ENCODE data around the gene WDR18.

The WDR18 gene

GRCh38 chr19:960601-960938 is 23.6 kb upstream of the WDR18 start:
- H3K4me1 ChIP-seq (ENCODE audit: control insufficient read depth, insufficient read depth, low read length), result peaks cover 29% of the 10 kb centered on the region
- H3K36me3 ChIP-seq (ENCODE audit: control insufficient read depth, insufficient read depth, low read length), result peaks cover 48% of the 10 kb centered on the region

GRCh38 chr19:961866-962620 is 22.1 kb upstream of the WDR18 start:
- H3K36me3 ChIP-seq (ENCODE audit: control insufficient read depth, insufficient read depth, low read length), result peaks cover 56% of the 10 kb centered on the region
- H3K4me3 ChIP-seq (ENCODE audit: low read depth, low read length), result no peak overlapping the region
- no peak overlapping the region for H3K9ac ChIP-seq (ENCODE audit: low read length)
- peaks cover 17% of the 10 kb centered on the region; the same call in 1 of the 2 replicates for H3K4me1 ChIP-seq (ENCODE audit: control insufficient read depth, insufficient read depth, low read length)
- H3K27ac ChIP-seq (ENCODE audit: low read depth, low read length), result no peak overlapping the region
- H3K9me3 ChIP-seq (ENCODE audit: control insufficient read depth, insufficient read depth, low read depth, low read length), result peaks cover 11% of the 10 kb centered on the region; the same call in 1 of the 2 replicates
- no peaks in the 10 kb centered on the region for H3K27me3 ChIP-seq (ENCODE audit: control insufficient read depth, insufficient read depth, low read length)

More at GRCh38 chr19:960601-960938, 23.6 kb upstream of the WDR18 start:
- Histone ChIP-seq H3K9ac (ENCODE audit: low read length) (no peak overlapping the region), H3K27me3 (ENCODE audit: control insufficient read depth, insufficient read depth, low read length) (no peaks in the 10 kb centered on the region), H3K9me3 (ENCODE audit: control insufficient read depth, insufficient read depth, low read depth, low read length) (peaks cover 8% of the 10 kb centered on the region; the same call in 1 of the 2 replicates), H3K27ac (ENCODE audit: low read depth, low read length) (no peak overlapping the region), H3K4me3 (ENCODE audit: low read depth, low read length) (no peak overlapping the region)

GRCh38 chr19:962683-963400 is 21.3 kb upstream of the WDR18 start:
- no peak overlapping the region for H3K9ac ChIP-seq (ENCODE audit: low read length)
- no peaks in the 10 kb centered on the region for H3K27me3 ChIP-seq (ENCODE audit: control insufficient read depth, insufficient read depth, low read length)
- H3K4me3 ChIP-seq (ENCODE audit: low read depth, low read length), result no peak overlapping the region
- peaks cover 13% of the 10 kb centered on the region; the same call in 1 of the 2 replicates for H3K4me1 ChIP-seq (ENCODE audit: control insufficient read depth, insufficient read depth, low read length)
- H3K36me3 ChIP-seq (ENCODE audit: control insufficient read depth, insufficient read depth, low read length), result peaks cover 62% of the 10 kb centered on the region
- no peak overlapping the region for H3K27ac ChIP-seq (ENCODE audit: low read depth, low read length)
- H3K9me3 ChIP-seq (ENCODE audit: control insufficient read depth, insufficient read depth, low read depth, low read length), result peaks cover 11% of the 10 kb centered on the region; the same call in 1 of the 2 replicates

- H3K9ac ChIP-seq (ENCODE audit: low read length), result no peak overlapping the region
- H3K4me1 ChIP-seq (ENCODE audit: control insufficient read depth, insufficient read depth, low read length), result peaks cover 13% of the 10 kb centered on the region; the same call in 1 of the 2 replicates
- H3K9me3 ChIP-seq (ENCODE audit: control insufficient read depth, insufficient read depth, low read depth, low read length), result peaks cover 11% of the 10 kb centered on the region; the same call in 1 of the 2 replicates
- no peaks in the 10 kb centered on the region for H3K27me3 ChIP-seq (ENCODE audit: control insufficient read depth, insufficient read depth, low read length)
- H3K4me3 ChIP-seq (ENCODE audit: low read depth, low read length), result no peak overlapping the region
- H3K27ac ChIP-seq (ENCODE audit: low read depth, low read length), result no peak overlapping the region
- peaks cover 67% of the 10 kb centered on the region for H3K36me3 ChIP-seq (ENCODE audit: control insufficient read depth, insufficient read depth, low read length)
These were observed 20.6 kb upstream of the WDR18 start for GRCh38 chr19:963486-963951.

GRCh38 chr19:964116-964520 is 20.0 kb upstream of the WDR18 start:
- Histone ChIP-seq H3K27me3 (ENCODE audit: control insufficient read depth, insufficient read depth, low read length) (no peaks in the 10 kb centered on the region), H3K4me1 (ENCODE audit: control insufficient read depth, insufficient read depth, low read length) (peaks cover 13% of the 10 kb centered on the region; the same call in 1 of the 2 replicates), H3K36me3 (ENCODE audit: control insufficient read depth, insufficient read depth, low read length) (peaks cover 69% of the 10 kb centered on the region), H3K4me3 (ENCODE audit: low read depth, low read length) (no peak overlapping the region), H3K9ac (ENCODE audit: low read length) (no peak overlapping the region), H3K27ac (ENCODE audit: low read depth, low read length) (no peak overlapping the region), H3K9me3 (ENCODE audit: control insufficient read depth, insufficient read depth, low read depth, low read length) (peaks cover 11% of the 10 kb centered on the region; the same call in 1 of the 2 replicates)

GRCh38 chr19:964761-965694 is 19.1 kb upstream of the WDR18 start:
- Histone ChIP-seq H3K9me3 (ENCODE audit: control insufficient read depth, insufficient read depth, low read depth, low read length) (peaks cover 11% of the 10 kb centered on the region; the same call in 1 of the 2 replicates), H3K36me3 (ENCODE audit: control insufficient read depth, insufficient read depth, low read length) (peaks cover 71% of the 10 kb centered on the region), H3K4me3 (ENCODE audit: low read depth, low read length) (no peak overlapping the region), H3K9ac (ENCODE audit: low read length) (no peak overlapping the region), H3K27me3 (ENCODE audit: control insufficient read depth, insufficient read depth, low read length) (no peaks in the 10 kb centered on the region), H3K27ac (ENCODE audit: low read depth, low read length) (no peak overlapping the region), H3K4me1 (ENCODE audit: control insufficient read depth, insufficient read depth, low read length) (peaks cover 10% of the 10 kb centered on the region; the same call in 1 of the 2 replicates)

GRCh38 chr19:966485-967088 is 17.6 kb upstream of the WDR18 start:
- Histone ChIP-seq H3K27me3 (ENCODE audit: control insufficient read depth, insufficient read depth, low read length) (no peaks in the 10 kb centered on the region), H3K27ac (ENCODE audit: low read depth, low read length) (no peak overlapping the region), H3K9ac (ENCODE audit: low read length) (no peak overlapping the region), H3K4me1 (ENCODE audit: control insufficient read depth, insufficient read depth, low read length) (peaks cover 10% of the 10 kb centered on the region; the same call in 1 of the 2 replicates), H3K9me3 (ENCODE audit: control insufficient read depth, insufficient read depth, low read depth, low read length) (peaks cover 16% of the 10 kb centered on the region), H3K36me3 (ENCODE audit: control insufficient read depth, insufficient read depth, low read length) (peaks cover 76% of the 10 kb centered on the region), H3K4me3 (ENCODE audit: low read depth, low read length) (no peak overlapping the region)

- no peaks in the 10 kb centered on the region for H3K4me1 ChIP-seq (ENCODE audit: control insufficient read depth, insufficient read depth, low read length)
- H3K27ac ChIP-seq (ENCODE audit: low read depth, low read length), result no peak overlapping the region
- H3K9me3 ChIP-seq (ENCODE audit: control insufficient read depth, insufficient read depth, low read depth, low read length), result peaks cover 9% of the 10 kb centered on the region
- peaks cover 52% of the 10 kb centered on the region for H3K36me3 ChIP-seq (ENCODE audit: control insufficient read depth, insufficient read depth, low read length)
- H3K9ac ChIP-seq (ENCODE audit: low read length), result no peak overlapping the region
- no peak overlapping the region for H3K4me3 ChIP-seq (ENCODE audit: low read depth, low read length)
- H3K27me3 ChIP-seq (ENCODE audit: control insufficient read depth, insufficient read depth, low read length), result no peaks in the 10 kb centered on the region
These were observed 13.4 kb upstream of the WDR18 start for GRCh38 chr19:970695-971094.

- Histone ChIP-seq H3K4me1 (ENCODE audit: control insufficient read depth, insufficient read depth, low read length) (no peaks in the 10 kb centered on the region), H3K36me3 (ENCODE audit: control insufficient read depth, insufficient read depth, low read length) (peaks cover 46% of the 10 kb centered on the region)
These were observed 12.3 kb upstream of the WDR18 start for GRCh38 chr19:971795-972194.

GRCh38 chr19:972281-972680 is 11.9 kb upstream of the WDR18 start:
- Histone ChIP-seq H3K4me3 (ENCODE audit: low read depth, low read length) (no peak overlapping the region), H3K4me1 (ENCODE audit: control insufficient read depth, insufficient read depth, low read length) (no peaks in the 10 kb centered on the region)

More at GRCh38 chr19:971795-972194, 12.3 kb upstream of the WDR18 start:
- H3K27me3 ChIP-seq (ENCODE audit: control insufficient read depth, insufficient read depth, low read length), result no peaks in the 10 kb centered on the region
- H3K9ac ChIP-seq (ENCODE audit: low read length), result no peak overlapping the region
- no peak overlapping the region for H3K27ac ChIP-seq (ENCODE audit: low read depth, low read length)
- no peak overlapping the region for H3K4me3 ChIP-seq (ENCODE audit: low read depth, low read length)
- peaks cover 5% of the 10 kb centered on the region for H3K9me3 ChIP-seq (ENCODE audit: control insufficient read depth, insufficient read depth, low read depth, low read length)

More at GRCh38 chr19:972281-972680, 11.9 kb upstream of the WDR18 start:
- Histone ChIP-seq H3K36me3 (ENCODE audit: control insufficient read depth, insufficient read depth, low read length) (peaks cover 41% of the 10 kb centered on the region), H3K27ac (ENCODE audit: low read depth, low read length) (no peak overlapping the region), H3K27me3 (ENCODE audit: control insufficient read depth, insufficient read depth, low read length) (no peaks in the 10 kb centered on the region), H3K9me3 (ENCODE audit: control insufficient read depth, insufficient read depth, low read depth, low read length) (peaks cover 5% of the 10 kb centered on the region), H3K9ac (ENCODE audit: low read length) (no peak overlapping the region)

All from HUES6 (cell line).